ENCODE data around the gene SVOPL.

GRCh38 chr7:138713191-138713590, 12.0 kb upstream of the SVOPL start:
- TF ChIP-seq POLR2A (IDR thresholded peaks at IDR 0.05) (no peak), CTCF (IDR thresholded peaks at IDR 0.05) (no peak), POLR2AphosphoS5 (IDR thresholded peaks at IDR 0.05) (no peak), EP300 (IDR thresholded peaks at IDR 0.05) (no peak)

Measured in upper lobe of left lung (tissue), 4 donors.